GM12878 (cell line): ENCODE data around the gene THNSL1. TPM values are rescaled to one million over a fixed set of nuclear protein-coding genes. Genes with fewer than 3 reads are reported as not detected.

Experiments used
- ATAC-seq: fragments of 200-7000 bp; cut with Tn5 transposase; 3 replicates; pipeline ENCODE4 v1.9.1; 2020; ENCODE audit warnings: mild to moderate bottlenecking, moderate library complexity
- BruUV-seq: library from RNA; stranded (reverse); fragments of 400-500 nt; replicated peaks from 2 replicates; lab custom pipeline; 2021; lab: Mats Ljungman, UMichigan
- CTCF ChIA-PET: fragments of 300-600 bp; sonication (Branson Sonifier 250); formaldehyde crosslinking; extraction: SDS; loops from one replicate; lab custom pipeline; 2021; ENCODE audit warnings: inconsistent platforms; lab: Yijun Ruan, JAX
- POLR2A ChIA-PET: fragments of 350-600 bp; formaldehyde crosslinking; extraction: SDS; loops from one replicate; lab custom pipeline; 2021; ENCODE audit warnings: inconsistent platforms; lab: Charles Lee
- RAD21 ChIA-PET: fragments of 300-600 bp; sonication (Branson Sonifier 250); formaldehyde crosslinking; loops from one replicate; lab custom pipeline; 2023; ENCODE audit warnings: antibody characterized with exemption; ENCODE audit not compliant: unreplicated experiment; lab: Charles Lee
- SMC1A ChIA-PET: fragments of 300-600 bp; sonication (Branson Sonifier 250); formaldehyde crosslinking; loops from one replicate; lab custom pipeline; 2023; ENCODE audit not compliant: unreplicated experiment, uncharacterized antibody; lab: Charles Lee
- DNase-seq: peaks from one replicate; pipeline ENCODE4 v3.0.0-alpha.2; 2011; ENCODE audit warnings: low read depth, low spot score
- FAIRE-seq: peaks from 3 replicates; lab custom pipeline; 2011; peaks lifted over from hg19 to GRCh38; lab: Jason Lieb, UNC
- H2AFZ ChIP-seq: 2 replicates; pipeline ENCODE4 v1.6.0; 2011; ENCODE audit warnings: low read depth, low read length, control low read depth; ENCODE audit not compliant: control insufficient read depth
- H3K27ac ChIP-seq: 2 replicates; pipeline ENCODE4 v1.5.1; 2011; ENCODE audit warnings: control low read depth; ENCODE audit not compliant: control insufficient read depth, insufficient read depth
- H3K27me3 ChIP-seq, 2 experiments: replicated peaks in 1 of 2; 2 replicates each; pipeline versions ENCODE4 v1.6.0 to v1.6.1; 2011; ENCODE audit warnings: low read length in 1 of 2; ENCODE audit not compliant: control insufficient read depth in 2 of 2, insufficient read depth in 2 of 2
- H3K36me3 ChIP-seq, 2 experiments: 2 replicates each; pipeline ENCODE4 v1.5.1; 2011; ENCODE audit warnings: low read length in 1 of 2; ENCODE audit not compliant: control insufficient read depth in 2 of 2, insufficient read depth in 2 of 2
- H3K4me1 ChIP-seq: 2 replicates; pipeline ENCODE4 v1.6.1; 2011; ENCODE audit warnings: mild to moderate bottlenecking, low read length, moderate library complexity, mixed read lengths; ENCODE audit not compliant: control insufficient read depth, insufficient read depth
- H3K4me2 ChIP-seq: 2 replicates; pipeline ENCODE4 v1.6.0; 2011; ENCODE audit warnings: control low read depth; ENCODE audit not compliant: control insufficient read depth, insufficient read depth
- H3K4me3 ChIP-seq: fragments of 200-600 bp; sonication (generic); 2 replicates; pipeline ENCODE4 v1.5.1; 2016
- H3K79me2 ChIP-seq: 2 replicates; pipeline ENCODE4 v1.6.0; 2011; ENCODE audit warnings: low read length; ENCODE audit not compliant: control insufficient read depth, insufficient read depth
- H3K9ac ChIP-seq: 2 replicates; pipeline ENCODE4 v1.8.0; 2011; ENCODE audit warnings: low read length, control low read depth, mixed read lengths; ENCODE audit not compliant: control insufficient read depth, insufficient read depth
- H3K9me3 ChIP-seq: replicated peaks from 3 replicates; pipeline ENCODE4 v1.5.1; 2011; ENCODE audit warnings: mild to moderate bottlenecking, low read length; ENCODE audit not compliant: control insufficient read depth, insufficient read depth
- H4K20me1 ChIP-seq: 2 replicates; pipeline ENCODE4 v1.6.0; 2011; ENCODE audit not compliant: control insufficient read depth, insufficient read depth
- BMI1 ChIP-seq: fragments of 450-650 bp; IDR thresholded peaks from 2 replicates; pipeline ENCODE4 v1.6.1; 2016; ENCODE audit warnings: mild to moderate bottlenecking, moderate library complexity, borderline replicate concordance
- CREB1 ChIP-seq: IDR thresholded peaks from 2 replicates; pipeline ENCODE4 v1.6.1; 2012; ENCODE audit warnings: low read depth, mild to moderate bottlenecking, inconsistent platforms
- CUX1 ChIP-seq: IDR thresholded peaks from 2 replicates; pipeline ENCODE4 v1.6.1; 2012; ENCODE audit warnings: improper control_type of control experiment, low read depth, low read length; ENCODE audit not compliant: insufficient replicate concordance
- IKZF1 ChIP-seq: fragments of 450-650 bp; conservative IDR thresholded peaks from 2 replicates; pipeline ENCODE4 v1.6.1; 2017; ENCODE audit warnings: antibody characterized with exemption, mild to moderate bottlenecking
- RUNX3 ChIP-seq: IDR thresholded peaks from 2 replicates; pipeline ENCODE4 v1.6.1; 2012; ENCODE audit warnings: low read length, inconsistent platforms
- SMAD5 ChIP-seq: IDR thresholded peaks from 2 replicates; pipeline ENCODE4 v1.6.1; 2016; ENCODE audit warnings: antibody characterized with exemption, low read depth
- SUPT20H ChIP-seq: IDR thresholded peaks from 2 replicates; pipeline ENCODE4 v1.6.1; 2011; ENCODE audit warnings: low read depth, mild to moderate bottlenecking, low read length, moderate library complexity, borderline replicate concordance; ENCODE audit not compliant: control insufficient read depth
- SUZ12 ChIP-seq: fragments of 200-600 bp; sonication (generic); IDR thresholded peaks from one replicate; pipeline ENCODE4 v1.6.1; 2018; ENCODE audit warnings: antibody characterized with exemption, mild to moderate bottlenecking; ENCODE audit not compliant: unreplicated experiment
- WGBS: methylation state at CpG from one replicate; pipeline ENCODE4 v1.1.6; 2016; ENCODE audit warnings: low lambda C conversion rate; ENCODE audit not compliant: insufficient replicate concordance, insufficient coverage; ENCODE audit errors: missing lambda C conversion rate; 5-methylcytosine and 5-hydroxymethylcytosine counted together
- in situ Hi-C: fragments of 300-500 bp; cut with MboI; formaldehyde crosslinking; loops from 9 replicates; pipeline ENCODE4 v1.14.3; 2018; ENCODE audit warnings: mixed read lengths
- intact Hi-C: fragments of 100-400 bp; cut with micrococcal nuclease; formaldehyde crosslinking; loops from one replicate; pipeline ENCODE4 v1.14.2; 2022; ENCODE audit not compliant: unreplicated experiment
- polyA plus RNA-seq, 11 experiments: library from polyadenylated mRNA; depleted of rRNA in 4 of 11; unstranded in 6 of 11; stranded (reverse) in 5 of 11; fragments of >200 nt; fragmentation: Nextera tagmentation in 4 of 11; fragmentation: Illumina TruSeq in 1 of 11; extraction: Ambion mirVana in 4 of 11; extraction: Trizol in 1 of 11; gene quantifications; 1 replicate in 1 of 11; 2 replicates in 10 of 11; pipeline versions ENCODE4 v1.2.1 to v1.2.3, GENCODE V29; 2011 to 2016; ENCODE audit warnings: inconsistent platforms in 2 of 11, missing spikeins in 2 of 11, low read depth in 1 of 11
- total RNA-seq, 4 experiments: library from RNA; depleted of rRNA in 3 of 4; stranded (reverse); fragments of >200 nt in 3 of 4; fragmentation: Illumina TruSeq in 1 of 4; extraction: Trizol in 1 of 4; gene quantifications; 2 replicates each; pipeline versions ENCODE4 v1.2.1 to v1.2.3, GENCODE V29; 2013 to 2021

THNSL1 gene
- total and polyA plus RNA-seq, 10 of the 15 experiments (the other 5 are each of a cell fraction or from before 2014, with no cell fraction given), result 4.2 to 17.5 (median 6.2) TPM

- WGBS, result 46% methylated on average over 4 of the region's 4 CpGs
- H3K27me3 ChIP-seq, result no peaks in the 10 kb centered on the region
- in situ Hi-C loops (no loop called here), intact Hi-C loops (no loop called here)
- no peaks in the 10 kb centered on the region for H4K20me1 ChIP-seq
- RAD21 ChIA-PET, result interaction anchor here (0.5 kb wide), 1 partner anchor 376 kb away, joined by 3 read pairs; no protein-coding TSS in a partner anchor
- DNase-seq (no peak), ATAC-seq (no peak), FAIRE-seq (no peak)
- no peak overlapping the region for H3K4me3 ChIP-seq
- H3K4me1 ChIP-seq, result no peaks in the 10 kb centered on the region
- CTCF ChIA-PET, result interaction anchor here (1.0 kb wide), 1 partner anchor 21 kb away, joined by 3 read pairs; no protein-coding TSS in a partner anchor
- SMC1A ChIA-PET, result interaction anchor here (2.3 kb wide), 1 partner anchor 23 kb away, joined by 6 read pairs; no protein-coding TSS in a partner anchor
- H3K9ac ChIP-seq, result no peak overlapping the region
- H3K4me2 ChIP-seq, result no peak overlapping the region
- H2AFZ ChIP-seq, result no peak overlapping the region
- BruUV-seq, result no TSS peak
- no peaks in the 10 kb centered on the region for H3K79me2 ChIP-seq
- H3K9me3 ChIP-seq, result no peaks in the 10 kb centered on the region
- no peak overlapping the region for H3K27ac ChIP-seq
- TF ChIP-seq SUZ12 (no peak), SUPT20H (no peak), IKZF1 (no peak), RUNX3 (no peak), SMAD5 (no peak), BMI1 (no peak), CUX1 (no peak), CREB1 (no peak)
- no peaks in the 10 kb centered on the region for H3K36me3 ChIP-seq
- POLR2A ChIA-PET, result interaction anchor here (0.6 kb wide), 1 partner anchor 10 kb away, joined by 3 read pairs; no protein-coding TSS in a partner anchor
Measured at GRCh38 chr10:25057886-25058285, 41.5 kb downstream of the THNSL1 start.
